Keratinocyte (primary cell): ENCODE data around the gene ATP11B. TPM values are rescaled to one million over a fixed set of nuclear protein-coding genes. Genes with fewer than 3 reads are reported as not detected.

ENCODE experiments used
- DNase-seq: peaks from one replicate; pipeline ENCODE4 v3.0.0-alpha.2; 2011; ENCODE audit warnings: low read depth, missing footprints, low spot score
- FAIRE-seq: peaks from 2 replicates; lab custom pipeline; 2011; peaks lifted over from hg19 to GRCh38; lab: Jason Lieb, UNC
- H2AFZ ChIP-seq: 2 replicates; pipeline ENCODE4 v1.6.0; 2012; ENCODE audit warnings: low read length, control low read depth, inconsistent platforms; ENCODE audit not compliant: control insufficient read depth
- H3K27ac ChIP-seq: 2 replicates; pipeline ENCODE4 v1.5.1; 2011; ENCODE audit warnings: low read length; ENCODE audit not compliant: control insufficient read depth, insufficient read depth
- H3K27me3 ChIP-seq: 3 replicates; pipeline ENCODE4 v1.6.0; 2011; ENCODE audit warnings: low read length; ENCODE audit not compliant: control insufficient read depth, insufficient read depth; ENCODE audit errors: extremely low read depth
- H3K36me3 ChIP-seq, 2 experiments: 2 replicates in 1 of 2; 3 replicates in 1 of 2; pipeline ENCODE4 v1.5.1; 2011; ENCODE audit warnings: low read length in 2 of 2, mild to moderate bottlenecking in 1 of 2; ENCODE audit not compliant: control insufficient read depth in 2 of 2, insufficient read depth in 2 of 2; ENCODE audit errors: extremely low read depth in 1 of 2
- H3K4me1 ChIP-seq: 3 replicates; pipeline ENCODE4 v1.5.1; 2011; ENCODE audit warnings: low read length; ENCODE audit not compliant: control insufficient read depth, insufficient read depth; ENCODE audit errors: extremely low read depth
- H3K4me2 ChIP-seq: 3 replicates; pipeline ENCODE4 v1.6.0; 2011; ENCODE audit warnings: low read depth, low read length; ENCODE audit not compliant: control insufficient read depth, insufficient read depth; ENCODE audit errors: extremely low read depth
- H3K4me3 ChIP-seq, 3 experiments: fragments of 200-600 bp in 1 of 3; sonication (generic) in 1 of 3; 2 replicates in 2 of 3; 3 replicates in 1 of 3; pipeline ENCODE4 v1.5.1; 2011 to 2016; ENCODE audit warnings: low read length in 3 of 3, mild to moderate bottlenecking in 3 of 3, control low read depth in 2 of 3, inconsistent platforms in 1 of 3, low read depth in 1 of 3, mixed read lengths in 1 of 3, mixed run types in 1 of 3, moderate library complexity in 1 of 3; ENCODE audit not compliant: control insufficient read depth in 2 of 3, insufficient read depth in 2 of 3; ENCODE audit errors: extremely low read depth in 1 of 3
- H3K79me2 ChIP-seq: 2 replicates; pipeline ENCODE4 v1.6.0; 2012; ENCODE audit warnings: low read length; ENCODE audit not compliant: control insufficient read depth, insufficient read depth
- H3K9ac ChIP-seq: 3 replicates; pipeline ENCODE4 v1.6.0; 2011; ENCODE audit warnings: low read length; ENCODE audit not compliant: control insufficient read depth, insufficient read depth; ENCODE audit errors: extremely low read depth
- H3K9me1 ChIP-seq: 3 replicates; pipeline ENCODE4 v1.6.0; 2011; ENCODE audit warnings: low read length; ENCODE audit not compliant: control insufficient read depth, insufficient read depth; ENCODE audit errors: extremely low read depth
- H3K9me3 ChIP-seq: 2 replicates; pipeline ENCODE4 v1.5.1; 2012; ENCODE audit warnings: low read depth, low read length; ENCODE audit not compliant: control insufficient read depth
- H4K20me1 ChIP-seq: 3 replicates; pipeline ENCODE4 v1.6.0; 2011; ENCODE audit warnings: low read length; ENCODE audit not compliant: control insufficient read depth, insufficient read depth; ENCODE audit errors: extremely low read depth
- EZH2 ChIP-seq: IDR thresholded peaks from one replicate; pipeline ENCODE4 v1.6.1; 2012; ENCODE audit warnings: inconsistent platforms, mild to moderate bottlenecking, low read length, moderate library complexity
- dilution Hi-C: fragments of 300-500 bp; cut with MboI; formaldehyde crosslinking; loops from one replicate; pipeline ENCODE4 v1.7.0; 2020; ENCODE audit warnings: low sequenced_read_pairs; ENCODE audit not compliant: extremely low pct_ligation_motif_present
- polyA plus RNA-seq, 5 experiments: library from polyadenylated mRNA; depleted of rRNA in 3 of 5; stranded (reverse) in 3 of 5; stranded (forward) in 1 of 5; unstranded in 1 of 5; fragments of >200 nt; gene quantifications; 1 replicate in 1 of 5; 2 replicates in 3 of 5; 3 replicates in 1 of 5; pipeline versions ENCODE4 v1.2.1 to v1.2.3, GENCODE V29; 2011 to 2012; ENCODE audit warnings: missing spikeins in 2 of 5, low read depth in 1 of 5, low replicate concordance in 1 of 5
- TF ChIP-seq, protein P1 (sequence below), 3 experiments: IDR thresholded peaks in 1 of 3; conservative IDR thresholded peaks in 1 of 3; optimal IDR thresholded peaks in 1 of 3; 2 replicates in 2 of 3; 3 replicates in 1 of 3; pipeline versions ENCODE3 to v1.5.1; 2011; ENCODE audit warnings: low read length in 3 of 3, mild to moderate bottlenecking in 3 of 3, moderate library complexity in 2 of 3, control low read depth in 1 of 3, inconsistent platforms in 1 of 3; ENCODE audit not compliant: insufficient read depth in 2 of 3; ENCODE audit errors: extremely low read depth in 1 of 3

The ATP11B gene
- polyA plus RNA-seq, 1 donor (not counting 4 experiments of a cell fraction or from before 2014, with no cell fraction given) = 28.9 TPM

DNA sequence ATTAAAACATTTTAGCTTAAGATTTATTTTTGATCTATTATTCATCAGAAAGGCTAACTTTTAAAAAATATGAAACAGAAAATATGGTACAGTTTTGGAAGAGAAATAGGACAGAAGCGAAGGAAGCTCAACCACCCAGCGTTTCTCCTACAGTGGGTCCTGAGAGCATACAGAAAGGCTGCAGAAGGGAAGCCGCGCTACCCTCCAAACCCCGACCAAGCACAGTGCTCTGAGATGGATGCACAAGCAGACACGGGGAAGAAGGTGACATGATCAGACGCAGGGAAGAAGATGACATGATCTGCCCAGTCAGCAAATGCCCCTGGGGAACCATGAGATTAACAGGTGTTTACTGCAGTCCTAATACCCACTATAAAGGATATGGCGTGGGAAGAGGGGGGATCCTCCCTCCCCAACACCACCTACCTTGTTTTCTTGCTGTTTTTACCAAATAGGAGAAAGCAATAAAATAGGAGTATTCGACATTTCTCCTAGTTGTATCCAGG lies 172.6 kb downstream of the ATP11B start:
- DNase-seq = no peak
- no peak for TF ChIP-seq EZH2
- TF ChIP-seq, protein P1, sequence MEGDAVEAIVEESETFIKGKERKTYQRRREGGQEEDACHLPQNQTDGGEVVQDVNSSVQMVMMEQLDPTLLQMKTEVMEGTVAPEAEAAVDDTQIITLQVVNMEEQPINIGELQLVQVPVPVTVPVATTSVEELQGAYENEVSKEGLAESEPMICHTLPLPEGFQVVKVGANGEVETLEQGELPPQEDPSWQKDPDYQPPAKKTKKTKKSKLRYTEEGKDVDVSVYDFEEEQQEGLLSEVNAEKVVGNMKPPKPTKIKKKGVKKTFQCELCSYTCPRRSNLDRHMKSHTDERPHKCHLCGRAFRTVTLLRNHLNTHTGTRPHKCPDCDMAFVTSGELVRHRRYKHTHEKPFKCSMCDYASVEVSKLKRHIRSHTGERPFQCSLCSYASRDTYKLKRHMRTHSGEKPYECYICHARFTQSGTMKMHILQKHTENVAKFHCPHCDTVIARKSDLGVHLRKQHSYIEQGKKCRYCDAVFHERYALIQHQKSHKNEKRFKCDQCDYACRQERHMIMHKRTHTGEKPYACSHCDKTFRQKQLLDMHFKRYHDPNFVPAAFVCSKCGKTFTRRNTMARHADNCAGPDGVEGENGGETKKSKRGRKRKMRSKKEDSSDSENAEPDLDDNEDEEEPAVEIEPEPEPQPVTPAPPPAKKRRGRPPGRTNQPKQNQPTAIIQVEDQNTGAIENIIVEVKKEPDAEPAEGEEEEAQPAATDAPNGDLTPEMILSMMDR (optimal IDR thresholded peaks at IDR 0.05 in 1 of 3, IDR thresholded peaks at IDR 0.05 in 1 of 3, conservative IDR thresholded peaks at IDR 0.05 in 1 of 3; ENCODE audit: extremely low read depth in 1 of 3, insufficient read depth in 2 of 3, low read length in 3 of 3) = no peak
- Histone ChIP-seq H2AFZ (no peak overlapping the region), H3K27me3 (no peaks in the 10 kb centered on the region), H3K9me3 (no peaks in the 10 kb centered on the region), H3K4me1 (peaks cover 12% of the 10 kb centered on the region), H3K9me1 (peaks cover 2% of the 10 kb centered on the region), H3K9ac (no peak overlapping the region), H3K36me3 (peaks cover 0 to 6% of the 10 kb centered on the region in 2 experiments), H3K4me2 (no peak overlapping the region), H4K20me1 (no peaks in the 10 kb centered on the region), H3K27ac (no peak overlapping the region), H3K79me2 (peaks cover 43% of the 10 kb centered on the region), H3K4me3 (no peak overlapping the region)
- no peak for FAIRE-seq
- dilution Hi-C loops = no loop called here

DNA sequence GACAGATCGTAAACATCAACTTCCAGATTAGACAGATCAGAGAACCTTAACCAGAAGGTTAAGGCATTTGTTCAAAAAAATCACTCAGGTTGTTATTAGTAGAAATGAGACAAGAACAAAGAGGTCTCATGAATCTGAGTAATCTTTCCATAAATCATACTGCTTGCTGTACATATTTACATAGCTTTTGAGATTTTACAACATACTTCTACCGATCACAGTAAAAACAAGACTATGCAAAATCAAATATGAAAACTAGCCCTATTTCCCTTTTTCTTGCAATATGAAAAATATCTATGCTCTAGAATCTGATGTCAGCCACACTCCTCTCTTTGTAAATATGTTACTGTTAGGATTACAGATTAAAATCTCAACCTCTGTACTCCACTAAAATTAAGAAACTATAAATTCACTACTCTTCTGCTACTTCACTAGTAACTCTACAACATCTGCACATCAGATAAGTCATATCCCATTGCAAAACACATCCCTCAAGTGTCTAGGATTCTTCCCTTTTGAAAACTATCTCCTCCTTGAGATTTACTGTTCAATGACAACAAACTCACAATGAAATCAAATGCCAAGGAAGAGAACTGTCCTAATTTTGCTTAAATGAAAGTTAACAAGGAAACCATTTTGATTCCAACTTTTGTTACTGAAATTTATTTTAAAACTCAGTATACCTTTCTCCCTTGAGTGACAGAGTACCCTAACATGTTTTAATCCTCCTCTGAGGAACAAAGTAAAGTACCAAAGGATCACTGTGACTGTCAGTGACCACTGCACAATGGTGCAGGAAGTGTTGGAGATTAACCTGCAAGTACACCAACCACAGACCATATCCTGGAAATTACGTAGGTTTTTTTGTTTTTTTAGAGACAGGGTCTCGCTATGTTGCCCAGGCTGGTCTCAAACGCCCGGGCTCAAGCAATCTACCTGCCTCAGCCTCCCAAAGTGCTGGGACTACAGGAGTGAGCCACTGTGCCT lies 174.2 kb downstream of the ATP11B start:
- Histone ChIP-seq H3K79me2 (peaks cover 56% of the 10 kb centered on the region), H2AFZ (no peak overlapping the region), H3K4me3 (no peak overlapping the region), H3K9me3 (no peaks in the 10 kb centered on the region), H3K27me3 (no peaks in the 10 kb centered on the region), H3K27ac (no peak overlapping the region), H3K4me1 (peaks cover 12% of the 10 kb centered on the region), H3K4me2 (no peak overlapping the region), H4K20me1 (peaks cover 3% of the 10 kb centered on the region), H3K36me3 (peaks cover 0 to 6% of the 10 kb centered on the region in 2 experiments), H3K9ac (no peak overlapping the region), H3K9me1 (peaks cover 2% of the 10 kb centered on the region)
- dilution Hi-C loops = no loop called here
- no peak for FAIRE-seq
- TF ChIP-seq EZH2 = no peak
- TF ChIP-seq, protein P1 (optimal IDR thresholded peaks at IDR 0.05 in 1 of 3, IDR thresholded peaks at IDR 0.05 in 1 of 3, conservative IDR thresholded peaks at IDR 0.05 in 1 of 3; ENCODE audit: extremely low read depth in 1 of 3, insufficient read depth in 2 of 3, low read length in 3 of 3) = no peak
- DNase-seq = no peak
